Ovary (tissue), 3 donors: ENCODE data around the gene IQSEC1.

ENCODE experiments used
- CTCF ChIP-seq, 3 donors: fragments of 450-650 bp in 2 of 3; fragments of 200-600 bp in 1 of 3; IDR thresholded peaks; one replicate each; pipeline versions ENCODE4 v1.5.1 to v1.8.0; 2016 to 2022; ENCODE audit warnings: antibody characterized with exemption in 3 of 3, mild to moderate bottlenecking in 1 of 3
- EP300 ChIP-seq: sonication (generic); formaldehyde crosslinking; IDR thresholded peaks from one replicate; pipeline ENCODE4 v1.6.1; 2017; ENCODE audit warnings: antibody characterized with exemption
- POLR2A ChIP-seq: fragments of 450-650 bp; IDR thresholded peaks from one replicate; pipeline ENCODE4 v1.6.1; 2017; ENCODE audit warnings: antibody characterized with exemption, mild to moderate bottlenecking, moderate library complexity
- donor health status: DM: no; HTN: no; CAD: no.

- TF ChIP-seq CTCF (IDR thresholded peaks at IDR 0.05) (no peak), POLR2A (no peak), EP300 (no peak)
Observed at GRCh38 chr3:12904951-12905315, 168.3 kb downstream of the IQSEC1 start.
